H1 (cell line): ENCODE measurements around the gene TNRC6B. TPM values are rescaled to one million over a fixed set of nuclear protein-coding genes. Genes with fewer than 3 reads are reported as not detected.

Experiments
- CTCF ChIA-PET: fragments of 300-600 bp; sonication (Branson Sonifier 250); formaldehyde crosslinking; loops from one replicate; lab custom pipeline; 2021; ENCODE audit not compliant: partially characterized antibody; lab: Charles Lee
- POLR2A ChIA-PET: fragments of 300-600 bp; sonication (Branson Sonifier 250); formaldehyde crosslinking; loops from one replicate; lab custom pipeline; 2021; ENCODE audit warnings: inconsistent platforms; ENCODE audit not compliant: partially characterized antibody; lab: Charles Lee
- DNase-seq, 2 experiments: peaks; one replicate each; pipeline versions ENCODE4 v3.0.0 to v3.0.0-alpha.2; 2010 to 2022; ENCODE audit warnings: low spot score in 2 of 2, low read depth in 1 of 2, mixed read lengths in 1 of 2
- FAIRE-seq: peaks from 2 replicates; lab custom pipeline; 2011; peaks lifted over from hg19 to GRCh38; lab: Jason Lieb, UNC
- H2AFZ ChIP-seq: 2 replicates; pipeline ENCODE4 v1.8.1; 2012; ENCODE audit warnings: low read length, inconsistent platforms
- H2AK5ac ChIP-seq: 2 replicates; pipeline ENCODE4 v1.6.1; 2013; ENCODE audit warnings: low read depth, low read length
- H2BK120ac ChIP-seq: replicated peaks from 2 replicates; pipeline ENCODE3; 2013; ENCODE audit warnings: low read depth, low read length, inconsistent platforms
- H2BK12ac ChIP-seq: 2 replicates; pipeline ENCODE4 v1.6.1; 2013; ENCODE audit warnings: low read depth, low read length
- H2BK15ac ChIP-seq: 2 replicates; pipeline ENCODE4 v1.6.1; 2013; ENCODE audit warnings: low read length
- H2BK20ac ChIP-seq: 2 replicates; pipeline ENCODE4 v1.6.1; 2013; ENCODE audit warnings: low read length
- H2BK5ac ChIP-seq: 2 replicates; pipeline ENCODE4 v1.6.1; 2013; ENCODE audit warnings: low read depth, low read length
- H3K14ac ChIP-seq: 2 replicates; pipeline ENCODE4 v1.6.1; 2013; ENCODE audit warnings: inconsistent platforms; ENCODE audit not compliant: insufficient read length
- H3K18ac ChIP-seq: 2 replicates; pipeline ENCODE4 v1.6.1; 2013; ENCODE audit warnings: low read length; ENCODE audit errors: extremely low read depth
- H3K23ac ChIP-seq: 2 replicates; pipeline ENCODE4 v1.6.1; 2013; ENCODE audit warnings: inconsistent platforms; ENCODE audit not compliant: insufficient read length
- H3K23me2 ChIP-seq: 2 replicates; pipeline ENCODE4 v1.6.1; 2013; ENCODE audit warnings: low read depth, low read length
- H3K27ac ChIP-seq: 2 replicates; pipeline ENCODE4 v1.6.1; 2011; ENCODE audit warnings: low read depth, low read length, inconsistent platforms
- H3K27me3 ChIP-seq, 4 experiments: replicated peaks in 1 of 4; 1 replicate in 1 of 4; 2 replicates in 3 of 4; pipeline versions ENCODE4 v1.6.1 to v1.8.1; 2011 to 2013; ENCODE audit warnings: low read length in 3 of 4, mild to moderate bottlenecking in 3 of 4, inconsistent platforms in 2 of 4, mixed read lengths in 2 of 4, moderate library complexity in 1 of 4; ENCODE audit not compliant: control insufficient read depth in 3 of 4, insufficient read depth in 3 of 4; ENCODE audit errors: extremely low read depth in 1 of 4
- H3K36me3 ChIP-seq, 4 experiments: 2 replicates each; pipeline versions ENCODE4 v1.6.1 to v1.8.1; 2011 to 2013; ENCODE audit warnings: mild to moderate bottlenecking in 4 of 4, low read length in 3 of 4, moderate library complexity in 2 of 4, control low read depth in 1 of 4, inconsistent platforms in 1 of 4; ENCODE audit not compliant: insufficient read depth in 4 of 4, control insufficient read depth in 2 of 4
- H3K4ac ChIP-seq: replicated peaks from 2 replicates; pipeline ENCODE3; 2013; ENCODE audit warnings: low read length, low read depth, mixed read lengths, inconsistent platforms; ENCODE audit not compliant: insufficient read length
- H3K4me1 ChIP-seq, 4 experiments: replicated peaks in 1 of 4; 1 replicate in 1 of 4; 2 replicates in 3 of 4; pipeline versions ENCODE4 v1.6.1 to v1.8.1; 2011 to 2013; ENCODE audit warnings: low read length in 3 of 4, inconsistent platforms in 2 of 4, mixed read lengths in 1 of 4; ENCODE audit not compliant: insufficient read depth in 4 of 4, control insufficient read depth in 3 of 4
- H3K4me2 ChIP-seq, 2 experiments: 2 replicates each; pipeline versions ENCODE4 v1.6.1 to v1.8.1; 2011 to 2013; ENCODE audit warnings: low read depth in 2 of 2, low read length in 2 of 2, control low read depth in 1 of 2, inconsistent platforms in 1 of 2, mild to moderate bottlenecking in 1 of 2; ENCODE audit not compliant: insufficient read depth in 1 of 2
- H3K4me3 ChIP-seq, 4 experiments: fragments of 200-600, 300-600 bp in 1 of 4; sonication (generic), shearing (Covaris generic), sonication (Bioruptor Twin) in 1 of 4; 2 replicates each; pipeline versions ENCODE4 v1.5.1 to v1.8.1; 2011 to 2016; ENCODE audit warnings: low read length in 4 of 4, low read depth in 3 of 4, control low read depth in 2 of 4, inconsistent platforms in 2 of 4, mild to moderate bottlenecking in 2 of 4, mixed read lengths in 1 of 4, moderate library complexity in 1 of 4; ENCODE audit not compliant: insufficient read depth in 2 of 4; ENCODE audit errors: extremely low read depth in 1 of 4
- H3K56ac ChIP-seq: replicated peaks from 2 replicates; pipeline ENCODE3; 2013; ENCODE audit warnings: low read depth, mild to moderate bottlenecking, mixed read lengths, low read length, inconsistent platforms; ENCODE audit not compliant: insufficient read length
- H3K79me1 ChIP-seq: 2 replicates; pipeline ENCODE4 v1.6.1; 2013; ENCODE audit warnings: low read depth, low read length, control low read depth
- H3K79me2 ChIP-seq, 2 experiments: 2 replicates each; pipeline versions ENCODE4 v1.6.1 to v1.8.1; 2012 to 2013; ENCODE audit warnings: low read length in 2 of 2, mild to moderate bottlenecking in 2 of 2, inconsistent platforms in 1 of 2; ENCODE audit not compliant: insufficient read depth in 2 of 2, control insufficient read depth in 1 of 2
- H3K9ac ChIP-seq, 4 experiments: replicated peaks in 1 of 4; 1 replicate in 1 of 4; 2 replicates in 3 of 4; pipeline versions ENCODE4 v1.6.1 to v1.8.1; 2011 to 2013; ENCODE audit warnings: low read depth in 3 of 4, low read length in 3 of 4, control low read depth in 2 of 4, mild to moderate bottlenecking in 2 of 4, moderate library complexity in 2 of 4, inconsistent platforms in 1 of 4; ENCODE audit errors: extremely low read depth in 1 of 4
- H3K9me3 ChIP-seq, 2 experiments: 2 replicates each; pipeline versions ENCODE4 v1.6.1 to v1.8.1; 2012 to 2013; ENCODE audit warnings: mild to moderate bottlenecking in 2 of 2, moderate library complexity in 2 of 2, control low read depth in 1 of 2, inconsistent platforms in 1 of 2, low read depth in 1 of 2, low read length in 1 of 2, mixed read lengths in 1 of 2; ENCODE audit not compliant: insufficient read depth in 2 of 2
- H4K20me1 ChIP-seq, 2 experiments: replicated peaks in 1 of 2; 2 replicates each; pipeline versions ENCODE3 to v1.8.1; 2011 to 2013; ENCODE audit warnings: inconsistent platforms in 2 of 2, low read length in 2 of 2, mild to moderate bottlenecking in 1 of 2; ENCODE audit not compliant: insufficient read depth in 2 of 2, control insufficient read depth in 1 of 2
- H4K5ac ChIP-seq: 2 replicates; pipeline ENCODE4 v1.6.1; 2013; ENCODE audit warnings: low read length, low read depth, mixed read lengths, inconsistent platforms; ENCODE audit not compliant: insufficient read length
- H4K8ac ChIP-seq: 2 replicates; pipeline ENCODE4 v1.8.0; 2013; ENCODE audit warnings: mild to moderate bottlenecking, moderate library complexity, low read length, inconsistent platforms; ENCODE audit not compliant: insufficient read depth; ENCODE audit errors: extremely low read depth
- H4K91ac ChIP-seq: replicated peaks from 2 replicates; pipeline ENCODE3; 2013; ENCODE audit warnings: low read length, mixed read lengths, inconsistent platforms; ENCODE audit not compliant: insufficient read length
- CBX5 ChIP-seq: fragments of 300-800, 300-1000 bp; sonication (generic); IDR thresholded peaks from 2 replicates; pipeline ENCODE4 v1.7.1; 2016; ENCODE audit warnings: antibody characterized with exemption, low read length, low read depth
- CHD1 ChIP-seq: IDR thresholded peaks from 2 replicates; pipeline ENCODE4 v1.6.1; 2012; ENCODE audit warnings: low read depth, low read length, improper control_type of control experiment
- CHD2 ChIP-seq: IDR thresholded peaks from 2 replicates; pipeline ENCODE4 v1.6.1; 2012; ENCODE audit warnings: low read length, improper control_type of control experiment
- CTBP2 ChIP-seq: IDR thresholded peaks from 2 replicates; pipeline ENCODE4 v1.7.0; 2011; ENCODE audit warnings: borderline replicate concordance, mild to moderate bottlenecking, moderate library complexity, mixed read lengths, low read length; ENCODE audit not compliant: insufficient read depth, insufficient read length
- EP300 ChIP-seq, 2 experiments: IDR thresholded peaks; 1 replicate in 1 of 2; 2 replicates in 1 of 2; pipeline ENCODE4 v1.6.1; 2011 to 2012; ENCODE audit warnings: low read depth in 2 of 2, low read length in 2 of 2, mild to moderate bottlenecking in 2 of 2, borderline replicate concordance in 1 of 2, inconsistent platforms in 1 of 2, moderate library complexity in 1 of 2
- FOSL1 ChIP-seq: IDR thresholded peaks from 2 replicates; pipeline ENCODE4 v1.6.1; 2011; ENCODE audit warnings: mild to moderate bottlenecking, low read depth, low read length, moderate library complexity; ENCODE audit not compliant: insufficient read depth
- KDM5A ChIP-seq: fragments of 200-600 bp; IDR thresholded peaks from 2 replicates; pipeline ENCODE4 v1.7.1; 2012; ENCODE audit warnings: mild to moderate bottlenecking, low read length, inconsistent platforms, mixed read lengths
- RXRA ChIP-seq: IDR thresholded peaks from 2 replicates; pipeline ENCODE4 v1.6.1; 2011; ENCODE audit warnings: low read depth, mild to moderate bottlenecking, low read length, moderate library complexity; ENCODE audit not compliant: insufficient read depth
- SIX5 ChIP-seq: IDR thresholded peaks from 2 replicates; pipeline ENCODE4 v1.6.1; 2011; ENCODE audit warnings: mild to moderate bottlenecking, low read depth, low read length
- SUZ12 ChIP-seq: fragments of 200-600 bp; sonication (generic); IDR thresholded peaks from 2 replicates; pipeline ENCODE4 v1.6.1; 2012; ENCODE audit warnings: mild to moderate bottlenecking, inconsistent platforms, low read length, moderate library complexity, mixed read lengths
- TBP ChIP-seq: IDR thresholded peaks from 2 replicates; pipeline ENCODE4 v1.6.1; 2011; ENCODE audit warnings: low read depth, low read length, improper control_type of control experiment
- TCF12 ChIP-seq: IDR thresholded peaks from 2 replicates; pipeline ENCODE4 v1.6.1; 2011; ENCODE audit warnings: low read depth, mild to moderate bottlenecking, low read length
- WGBS, 2 experiments: shearing (Covaris generic) in 1 of 2; methylation state at CpG; one replicate each; pipeline versions ENCODE4 v1.1.6 to v1.1.7; 2013 to 2015; ENCODE audit warnings: low lambda C conversion rate in 2 of 2, mixed read lengths in 2 of 2, inconsistent platforms in 1 of 2, low coverage in 1 of 2, missing lambda C conversion rate in 1 of 2; ENCODE audit not compliant: insufficient replicate concordance in 2 of 2, insufficient coverage in 1 of 2, insufficient read length in 1 of 2; ENCODE audit errors: extremely low coverage in 1 of 2, missing lambda C conversion rate in 1 of 2; 5-methylcytosine and 5-hydroxymethylcytosine counted together
- polyA plus RNA-seq, 7 experiments: library from polyadenylated mRNA; depleted of rRNA in 3 of 7; stranded (reverse) in 5 of 7; unstranded in 2 of 7; fragments of >200 nt in 5 of 7; fragments of 200-250 nt in 2 of 7; gene quantifications; 1 replicate in 5 of 7; 2 replicates in 1 of 7; 4 replicates in 1 of 7; pipeline versions ENCODE4 v1.2.1 to v1.2.3, GENCODE V29; 2011 to 2013; ENCODE audit warnings: missing spikeins in 2 of 7, mixed read lengths in 2 of 7
- total RNA-seq: library from RNA; stranded (reverse); fragmentation: NEBNext Ultra II Directional; extraction: Animal tissue kit (Norgen Biotek cat#: 25700); gene quantifications from 2 replicates; pipeline ENCODE4 v1.2.1, GENCODE V29; 2021
- TF ChIP-seq, protein P1 (sequence below): IDR thresholded peaks from 2 replicates; pipeline ENCODE4 v1.6.1; 2011; ENCODE audit warnings: low read length, improper control_type of control experiment

TNRC6B gene
- total and polyA plus RNA-seq, 2 of the 8 experiments (the other 6 are each of a cell fraction or from before 2014, with no cell fraction given): 12.5 to 48.9 TPM

DNA sequence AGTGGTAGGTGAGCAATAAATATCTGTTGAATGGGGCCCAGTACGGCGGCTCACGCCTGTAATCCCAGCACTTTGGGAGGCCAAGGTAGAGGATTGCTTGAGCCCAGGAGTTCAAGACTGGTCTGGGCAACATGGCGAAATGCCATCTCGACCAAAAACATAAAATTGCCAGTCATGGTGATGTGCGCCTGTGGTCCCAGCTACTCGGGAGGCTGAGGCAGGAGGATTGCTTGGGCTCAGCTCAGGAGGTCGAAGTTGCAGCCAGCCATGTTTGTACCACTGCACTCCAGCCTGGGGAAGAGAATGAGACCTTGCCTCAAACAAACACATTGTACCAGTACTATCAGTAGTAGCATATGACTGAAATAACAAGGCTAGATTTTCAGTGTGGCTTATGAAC is 196.8 kb downstream of the TNRC6B start:
- Histone ChIP-seq H2BK5ac (no peak overlapping the region), H3K23ac (no peak overlapping the region), H2AFZ (no peak overlapping the region), H3K56ac (no peak overlapping the region), H3K4me1 (peaks cover 0 to 3% (median 0%) of the 10 kb centered on the region in 4 experiments; a peak in 1 of 7 replicates), H3K14ac (no peak overlapping the region), H2BK120ac (no peak overlapping the region), H2BK12ac (no peak overlapping the region), H3K4ac (no peak overlapping the region), H2BK20ac (no peak overlapping the region), H3K23me2 (peaks cover 4% of the 10 kb centered on the region; the same call in 1 of the 2 replicates), H3K4me3 (no peak overlapping the region), H2AK5ac (no peak overlapping the region), H3K79me2 (peaks cover 0 to 7% of the 10 kb centered on the region in 2 experiments; a peak in 1 of 4 replicates), H4K8ac (no peak overlapping the region), H2BK15ac (no peak overlapping the region), H4K20me1 (peaks cover 1 to 4% of the 10 kb centered on the region in 2 experiments), H3K79me1 (no peaks in the 10 kb centered on the region; the same call in none of the 2 replicates), H3K36me3 (peaks cover 0 to 4% (median 0%) of the 10 kb centered on the region in 4 experiments; a peak in 2 of 8 replicates), H4K5ac (no peak overlapping the region), H3K9ac (no peak overlapping the region), H3K18ac (no peak overlapping the region), H4K91ac (no peak overlapping the region), H3K9me3 (no peaks in the 10 kb centered on the region), H3K27ac (no peak overlapping the region), H3K4me2 (no peak overlapping the region), H3K27me3 (no peaks in the 10 kb centered on the region)
- WGBS, 2 experiments: 97% methylated on average over 8 of the region's 8 CpGs; no CpG with 5 or more reads in 1 of the 2 experiments
- CTCF ChIA-PET: interaction anchor here (2.1 kb wide), 1 partner anchor 10 kb away, joined by 8 read pairs; no protein-coding TSS in a partner anchor
- DNase-seq (no peak), FAIRE-seq (no peak)
- POLR2A ChIA-PET: interaction anchor here (0.6 to 1.3 kb wide), 3 partner anchors 14 to 197 kb away, joined by 3 to 5 read pairs (median 3); partner anchors contain the start of gene TNRC6B
- TF ChIP-seq SUZ12: no peak
- no peak for TF ChIP-seq FOSL1
- TF ChIP-seq RXRA: no peak
- no peak for TF ChIP-seq CHD2
- no peak for TF ChIP-seq CBX5
- no peak for TF ChIP-seq CTBP2
- no peak for TF ChIP-seq CHD1
- TF ChIP-seq TBP: no peak
- TF ChIP-seq EP300 (IDR thresholded peaks at IDR 0.05; ENCODE audit: borderline replicate concordance in 1 of 2, low read depth in 2 of 2, low read length in 2 of 2): no peak
- TF ChIP-seq KDM5A: no peak
- TF ChIP-seq, protein P1, sequence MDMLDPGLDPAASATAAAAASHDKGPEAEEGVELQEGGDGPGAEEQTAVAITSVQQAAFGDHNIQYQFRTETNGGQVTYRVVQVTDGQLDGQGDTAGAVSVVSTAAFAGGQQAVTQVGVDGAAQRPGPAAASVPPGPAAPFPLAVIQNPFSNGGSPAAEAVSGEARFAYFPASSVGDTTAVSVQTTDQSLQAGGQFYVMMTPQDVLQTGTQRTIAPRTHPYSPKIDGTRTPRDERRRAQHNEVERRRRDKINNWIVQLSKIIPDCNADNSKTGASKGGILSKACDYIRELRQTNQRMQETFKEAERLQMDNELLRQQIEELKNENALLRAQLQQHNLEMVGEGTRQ: no peak
- TF ChIP-seq TCF12: no peak
- TF ChIP-seq SIX5: no peak
